K562 (cell line): Measurements from ENCODE around the gene TEX47. TPM values are rescaled to one million over a fixed set of nuclear protein-coding genes. Genes with fewer than 3 reads are reported as not detected.

ENCODE experiments used
- ATAC-seq: fragments of 200-7000 bp; cut with Tn5 transposase; 3 replicates; pipeline ENCODE4 v1.9.1; 2020; ENCODE audit warnings: moderate library complexity
- BruUV-seq: library from RNA; stranded (reverse); fragments of 400-500 nt; replicated peaks from 2 replicates; lab custom pipeline; 2021; lab: Mats Ljungman, UMichigan
- CTCF ChIA-PET: fragments of 300-600 bp; formaldehyde crosslinking; extraction: SDS; loops from one replicate; lab custom pipeline; 2021; ENCODE audit warnings: low intra/inter-chr PET ratio; lab: Yijun Ruan, JAX
- POLR2A ChIA-PET: fragments of 300-600, 350-650 bp; sonication (Branson Sonifier 250); formaldehyde crosslinking; extraction: SDS; loops from one replicate; lab custom pipeline; 2021; ENCODE audit warnings: antibody characterized with exemption, inconsistent platforms; lab: Yijun Ruan, JAX
- DNase-seq, 4 experiments: peaks; one replicate each; pipeline versions ENCODE4 v3.0.0 to v3.0.0-alpha.2; 2011 to 2018; ENCODE audit warnings: low spot score in 3 of 4, mixed read lengths in 3 of 4; ENCODE audit errors: extremely low read depth in 1 of 4
- FAIRE-seq: peaks from 2 replicates; lab custom pipeline; 2011; peaks lifted over from hg19 to GRCh38; lab: Jason Lieb, UNC
- H2AFZ ChIP-seq: 2 replicates; pipeline ENCODE4 v1.6.0; 2011; ENCODE audit warnings: low read depth, low read length, control low read depth, inconsistent platforms
- H3K27ac ChIP-seq: fragments of 200-600 bp; 3 replicates; pipeline ENCODE4 v1.8.0; 2011; ENCODE audit warnings: low read depth, mild to moderate bottlenecking, control low read depth, inconsistent platforms, low read length, moderate library complexity, mixed read lengths; ENCODE audit errors: extremely low read depth
- H3K27me3 ChIP-seq, 2 experiments: fragments of 300-600 bp in 1 of 2; 2 replicates in 1 of 2; 3 replicates in 1 of 2; pipeline versions ENCODE4 v1.6.0 to v1.8.0; 2011; ENCODE audit warnings: inconsistent platforms in 2 of 2, low read length in 2 of 2, mild to moderate bottlenecking in 1 of 2, mixed read lengths in 1 of 2, moderate library complexity in 1 of 2; ENCODE audit not compliant: control insufficient read depth in 2 of 2, insufficient read depth in 2 of 2
- H3K36me3 ChIP-seq: fragments of 300-600 bp; 3 replicates; pipeline ENCODE4 v1.8.0; 2011; ENCODE audit warnings: mild to moderate bottlenecking, low read length, inconsistent platforms; ENCODE audit not compliant: control insufficient read depth, insufficient read depth
- H3K4me1 ChIP-seq, 2 experiments: fragments of 200-600 bp in 1 of 2; replicated peaks in 1 of 2; 2 replicates in 1 of 2; 3 replicates in 1 of 2; pipeline versions ENCODE4 v1.5.1 to v1.8.0; 2011; ENCODE audit warnings: inconsistent platforms in 2 of 2, low read length in 2 of 2, mild to moderate bottlenecking in 1 of 2, mixed read lengths in 1 of 2, moderate library complexity in 1 of 2; ENCODE audit not compliant: control insufficient read depth in 2 of 2, insufficient read depth in 2 of 2
- H3K4me2 ChIP-seq: 2 replicates; pipeline ENCODE4 v1.6.1; 2011; ENCODE audit warnings: low read length, control low read depth, inconsistent platforms, mixed read lengths; ENCODE audit not compliant: insufficient read depth
- H3K4me3 ChIP-seq: fragments of 200-600 bp; sonication (generic), shearing (Covaris generic); 2 replicates; pipeline ENCODE4 v1.5.1; 2016; ENCODE audit warnings: control low read depth, inconsistent platforms
- H3K79me2 ChIP-seq: fragments of 200-600 bp; 3 replicates; pipeline ENCODE4 v1.8.0; 2011; ENCODE audit warnings: low read length, inconsistent platforms; ENCODE audit not compliant: control insufficient read depth, insufficient read depth
- H3K9ac ChIP-seq, 2 experiments: 2 replicates each; pipeline versions ENCODE4 v1.6.0 to v1.6.1; 2011; ENCODE audit warnings: low read depth in 2 of 2, low read length in 2 of 2, control low read depth in 1 of 2, inconsistent platforms in 1 of 2, mild to moderate bottlenecking in 1 of 2, mixed read lengths in 1 of 2; ENCODE audit not compliant: insufficient read depth in 1 of 2
- H3K9me1 ChIP-seq: one replicate; pipeline ENCODE4 v1.6.0; 2011; ENCODE audit warnings: inconsistent platforms, mild to moderate bottlenecking, low read length, moderate library complexity; ENCODE audit not compliant: control insufficient read depth, insufficient read depth
- H3K9me3 ChIP-seq: replicated peaks from 2 replicates; pipeline ENCODE4 v1.5.1; 2011; ENCODE audit warnings: low read depth, low read length, inconsistent platforms; ENCODE audit not compliant: control insufficient read depth, insufficient read depth
- H4K20me1 ChIP-seq: replicated peaks from 2 replicates; pipeline ENCODE4 v1.6.1; 2011; ENCODE audit warnings: low read length, inconsistent platforms, mixed read lengths; ENCODE audit not compliant: control insufficient read depth, insufficient read depth
- ATF7 ChIP-seq: fragments of 450-650 bp; IDR thresholded peaks from 2 replicates; pipeline ENCODE4 v1.7.1; 2014; ENCODE audit warnings: mild to moderate bottlenecking, moderate library complexity
- MBD2 ChIP-seq: sonication (generic); IDR thresholded peaks from 2 replicates; pipeline ENCODE4 v1.6.1; 2016; ENCODE audit warnings: low read depth, borderline replicate concordance
- NFIC ChIP-seq: fragments of 450-650 bp; IDR thresholded peaks from 2 replicates; pipeline ENCODE4 v1.6.1; 2017; ENCODE audit warnings: mild to moderate bottlenecking, inconsistent platforms
- PHF8 ChIP-seq: fragments of 200-600 bp; sonication (generic); IDR thresholded peaks from 2 replicates; pipeline ENCODE4 v1.6.1; 2012; ENCODE audit warnings: mixed run types, mild to moderate bottlenecking, inconsistent platforms, low read length, moderate library complexity, borderline replicate concordance
- SAP30 ChIP-seq: fragments of 200-600 bp; sonication (generic); IDR thresholded peaks from 2 replicates; pipeline ENCODE4 v1.6.1; 2012; ENCODE audit warnings: borderline replicate concordance, low read depth, mild to moderate bottlenecking, moderate library complexity, low read length, control low read depth, inconsistent platforms; ENCODE audit not compliant: insufficient read depth, poor library complexity, severe bottlenecking
- SIX5 ChIP-seq, 2 experiments: IDR thresholded peaks; 2 replicates each; pipeline ENCODE4 v1.6.1; 2011; ENCODE audit warnings: low read length in 2 of 2, borderline replicate concordance in 1 of 2, low read depth in 1 of 2, mild to moderate bottlenecking in 1 of 2, moderate library complexity in 1 of 2; ENCODE audit not compliant: insufficient read depth in 1 of 2
- TFAM ChIP-seq: fragments of 250-450 bp; sonication (Bioruptor Pico); conservative IDR thresholded peaks from 2 replicates; pipeline ENCODE4 v1.5.0; 2021; ENCODE audit warnings: mild to moderate bottlenecking, moderate library complexity
- ZEB2 ChIP-seq: fragments of 450-650 bp; IDR thresholded peaks from 2 replicates; pipeline ENCODE4 v1.6.1; 2016
- ZNF165 ChIP-seq: fragments of 250-450 bp; sonication (Bioruptor Pico); IDR thresholded peaks from 2 replicates; pipeline ENCODE4 v1.4.0; 2020; ENCODE audit warnings: borderline replicate concordance
- ZNF408 ChIP-seq: fragments of 250-450 bp; sonication (Bioruptor Pico); IDR thresholded peaks from 2 replicates; pipeline ENCODE4 v1.4.0; 2020; ENCODE audit warnings: low read depth, mild to moderate bottlenecking, moderate library complexity
- WGBS: fragments of 100-300 bp; shearing (Covaris generic); methylation state at CpG from one replicate; pipeline ENCODE4 v1.1.6; 2016; ENCODE audit warnings: low coverage, mixed read lengths; ENCODE audit not compliant: insufficient coverage; ENCODE audit errors: missing lambda C conversion rate; 5-methylcytosine and 5-hydroxymethylcytosine counted together
- in situ Hi-C: fragments of 300-500 bp; cut with MboI; formaldehyde crosslinking; loops from 4 replicates; pipeline ENCODE4 v1.15.0; 2018; ENCODE audit warnings: inconsistent platforms, mixed read lengths
- intact Hi-C: fragments of 100-400 bp; cut with micrococcal nuclease; formaldehyde crosslinking; loops from 2 replicates; pipeline ENCODE4 v1.14.2; 2022
- polyA plus RNA-seq, 8 experiments: library from polyadenylated mRNA; depleted of rRNA in 4 of 8; stranded (reverse) in 5 of 8; unstranded in 3 of 8; fragments of >200 nt; fragmentation: Nextera tagmentation in 2 of 8; fragmentation: Illumina TruSeq in 1 of 8; extraction: Ambion mirVana in 2 of 8; extraction: Trizol in 1 of 8; gene quantifications; 2 replicates each; pipeline versions ENCODE4 v1.2.1 to v1.2.3, GENCODE V29; 2011 to 2014; ENCODE audit warnings: inconsistent platforms in 1 of 8, missing spikeins in 1 of 8
- total RNA-seq, 7 experiments: library from RNA; depleted of rRNA in 6 of 7; stranded (reverse); fragments of >200 nt in 6 of 7; fragmentation: Illumina TruSeq in 2 of 7; extraction: Trizol in 2 of 7; gene quantifications; 2 replicates each; pipeline versions ENCODE4 v1.2.1 to v1.2.3, GENCODE V29; 2011 to 2021; ENCODE audit warnings: low replicate concordance in 1 of 7
- TF ChIP-seq, protein P1 (sequence below): fragments of 450-650 bp; formaldehyde crosslinking; IDR thresholded peaks from 2 replicates; pipeline ENCODE4 v1.4.0; 2020; ENCODE audit warnings: mild to moderate bottlenecking, moderate library complexity
- TF ChIP-seq, protein P2 (sequence below): sonication (generic); formaldehyde crosslinking; IDR thresholded peaks from 2 replicates; pipeline ENCODE4 v1.8.0; 2023; ENCODE audit warnings: mild to moderate bottlenecking, missing genetic modification reagents
- TF ChIP-seq, protein P3 (sequence below): sonication (generic); formaldehyde crosslinking; IDR thresholded peaks from 2 replicates; pipeline ENCODE4 v1.8.0; 2022; ENCODE audit warnings: missing genetic modification reagents, mild to moderate bottlenecking, moderate library complexity, borderline replicate concordance

Gene TEX47
- total and polyA plus RNA-seq, 9 of the 15 experiments (the other 6 are each of a cell fraction or from before 2014, with no cell fraction given): not detected

DNA sequence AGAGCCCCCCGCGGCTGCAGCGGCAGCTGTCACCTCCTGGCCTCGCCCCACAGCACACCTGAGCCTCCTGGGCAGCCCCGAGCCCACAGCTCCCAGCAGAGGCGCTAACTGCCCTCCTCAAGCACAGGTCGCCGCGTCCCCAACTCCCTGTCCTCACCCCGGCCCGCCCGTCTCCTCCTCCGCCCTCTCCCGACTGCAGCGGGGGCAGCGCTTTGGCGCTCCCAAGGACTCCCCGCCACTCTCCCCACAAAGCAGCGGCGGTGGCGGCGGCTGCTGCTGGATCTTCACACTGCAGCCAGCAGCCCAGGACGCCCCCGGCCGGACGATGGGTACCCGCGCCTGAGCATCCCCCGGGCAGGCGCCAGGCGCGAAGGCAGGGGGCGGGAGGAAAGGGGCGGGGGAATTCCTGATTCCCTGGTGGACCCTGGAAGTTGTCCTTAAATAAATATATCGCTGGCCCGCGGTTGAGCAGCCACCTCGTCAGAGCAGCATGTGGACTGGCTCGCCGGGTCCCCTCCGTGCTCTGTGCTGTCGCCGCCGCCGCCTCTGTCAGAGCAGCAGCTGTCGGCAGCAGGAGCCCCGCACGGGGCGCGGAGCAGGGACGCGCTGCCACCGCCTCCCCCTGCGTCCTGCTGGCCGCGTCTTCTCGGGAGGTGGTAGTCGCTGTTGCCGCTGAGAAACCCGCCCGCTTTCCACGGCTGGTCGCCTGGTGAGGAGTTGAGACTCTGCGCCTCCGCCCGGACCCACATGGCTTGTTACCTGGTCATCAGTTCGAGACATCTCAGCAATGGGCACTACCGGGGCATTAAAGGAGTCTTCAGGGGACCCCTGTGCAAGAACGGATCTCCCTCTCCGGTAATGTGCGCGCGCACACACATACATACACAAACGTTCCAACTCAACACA, 36.1 kb downstream of the TEX47 start, which contains the start of gene ZNF804B:
ZNF804B (plus strand) TSS at position 471 of the 906 bp plus-strand sequence; CDS start at position 748, 277 bp downstream.
- H3K27me3 ChIP-seq: no peaks in the 10 kb centered on the region
- no TSS peak for BruUV-seq
- CTCF ChIA-PET: no interaction called here
- in situ Hi-C loops: no loop called here
- H4K20me1 ChIP-seq: no peaks in the 10 kb centered on the region
- H2AFZ ChIP-seq: peak within 1 kb of the TSS; percentile 69
- H3K27ac ChIP-seq: no peak within 1 kb of the TSS
- H3K36me3 ChIP-seq: no peaks in the 10 kb centered on the region
- peaks cover 3 to 12% of the 10 kb centered on the region in 2 experiments; a peak in 4 of 5 replicates for H3K4me1 ChIP-seq
- POLR2A ChIA-PET: interaction anchor here (1.0 kb wide), 1 partner anchor 34 kb away, joined by 3 read pairs; no protein-coding TSS in a partner anchor
- H3K4me3 ChIP-seq: peak within 1 kb of the TSS; percentile 45
- no peaks in the 10 kb centered on the region for H3K9me1 ChIP-seq
- peak within 1 kb of the TSS in 1 of 2 experiments; percentile 91; a peak in 2 of 4 replicates for H3K9ac ChIP-seq
- ATAC-seq: peak; percentile 81
- H3K4me2 ChIP-seq: peak within 1 kb of the TSS; percentile 74
- WGBS: 3% methylated on average over 54 of the region's 74 CpGs
- intact Hi-C loops: no loop called here
- no peaks in the 10 kb centered on the region for H3K9me3 ChIP-seq
- no peaks in the 10 kb centered on the region for H3K79me2 ChIP-seq
- DNase-seq: peak in 2 of 4 experiments; percentile 45 to 52
- no peak for FAIRE-seq
- TF ChIP-seq, protein P1, sequence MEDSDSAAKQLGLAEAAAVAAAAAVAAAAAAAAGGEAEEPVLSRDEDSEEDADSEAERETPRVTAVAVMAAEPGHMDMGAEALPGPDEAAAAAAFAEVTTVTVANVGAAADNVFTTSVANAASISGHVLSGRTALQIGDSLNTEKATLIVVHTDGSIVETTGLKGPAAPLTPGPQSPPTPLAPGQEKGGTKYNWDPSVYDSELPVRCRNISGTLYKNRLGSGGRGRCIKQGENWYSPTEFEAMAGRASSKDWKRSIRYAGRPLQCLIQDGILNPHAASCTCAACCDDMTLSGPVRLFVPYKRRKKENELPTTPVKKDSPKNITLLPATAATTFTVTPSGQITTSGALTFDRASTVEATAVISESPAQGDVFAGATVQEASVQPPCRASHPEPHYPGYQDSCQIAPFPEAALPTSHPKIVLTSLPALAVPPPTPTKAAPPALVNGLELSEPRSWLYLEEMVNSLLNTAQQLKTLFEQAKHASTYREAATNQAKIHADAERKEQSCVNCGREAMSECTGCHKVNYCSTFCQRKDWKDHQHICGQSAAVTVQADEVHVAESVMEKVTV: 0 out of 2 replicates have a peak, but pooled peaks have one; percentile 11
- TF ChIP-seq PHF8: peak; percentile 28; the same call in 1 of the 2 replicates
- no peak for TF ChIP-seq MBD2
- TF ChIP-seq, protein P2, sequence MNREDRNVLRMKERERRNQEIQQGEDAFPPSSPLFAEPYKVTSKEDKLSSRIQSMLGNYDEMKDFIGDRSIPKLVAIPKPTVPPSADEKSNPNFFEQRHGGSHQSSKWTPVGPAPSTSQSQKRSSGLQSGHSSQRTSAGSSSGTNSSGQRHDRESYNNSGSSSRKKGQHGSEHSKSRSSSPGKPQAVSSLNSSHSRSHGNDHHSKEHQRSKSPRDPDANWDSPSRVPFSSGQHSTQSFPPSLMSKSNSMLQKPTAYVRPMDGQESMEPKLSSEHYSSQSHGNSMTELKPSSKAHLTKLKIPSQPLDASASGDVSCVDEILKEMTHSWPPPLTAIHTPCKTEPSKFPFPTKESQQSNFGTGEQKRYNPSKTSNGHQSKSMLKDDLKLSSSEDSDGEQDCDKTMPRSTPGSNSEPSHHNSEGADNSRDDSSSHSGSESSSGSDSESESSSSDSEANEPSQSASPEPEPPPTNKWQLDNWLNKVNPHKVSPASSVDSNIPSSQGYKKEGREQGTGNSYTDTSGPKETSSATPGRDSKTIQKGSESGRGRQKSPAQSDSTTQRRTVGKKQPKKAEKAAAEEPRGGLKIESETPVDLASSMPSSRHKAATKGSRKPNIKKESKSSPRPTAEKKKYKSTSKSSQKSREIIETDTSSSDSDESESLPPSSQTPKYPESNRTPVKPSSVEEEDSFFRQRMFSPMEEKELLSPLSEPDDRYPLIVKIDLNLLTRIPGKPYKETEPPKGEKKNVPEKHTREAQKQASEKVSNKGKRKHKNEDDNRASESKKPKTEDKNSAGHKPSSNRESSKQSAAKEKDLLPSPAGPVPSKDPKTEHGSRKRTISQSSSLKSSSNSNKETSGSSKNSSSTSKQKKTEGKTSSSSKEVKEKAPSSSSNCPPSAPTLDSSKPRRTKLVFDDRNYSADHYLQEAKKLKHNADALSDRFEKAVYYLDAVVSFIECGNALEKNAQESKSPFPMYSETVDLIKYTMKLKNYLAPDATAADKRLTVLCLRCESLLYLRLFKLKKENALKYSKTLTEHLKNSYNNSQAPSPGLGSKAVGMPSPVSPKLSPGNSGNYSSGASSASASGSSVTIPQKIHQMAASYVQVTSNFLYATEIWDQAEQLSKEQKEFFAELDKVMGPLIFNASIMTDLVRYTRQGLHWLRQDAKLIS (CRISPR knock-in tag): no peak
- 0 out of 2 replicates have a peak, but pooled peaks have one; percentile 4 for TF ChIP-seq NFIC
- no peak; the same call in 1 of the 2 replicates for TF ChIP-seq ZEB2
- no peak for TF ChIP-seq ZNF165 (CRISPR knock-in tag)
- no peak for TF ChIP-seq ATF7
- no peak for TF ChIP-seq ZNF408 (CRISPR knock-in tag)
- no peak for TF ChIP-seq SIX5 (IDR thresholded peaks at IDR 0.05; ENCODE audit: borderline replicate concordance in 1 of 2, insufficient read depth in 1 of 2, low read depth in 1 of 2, low read length in 2 of 2)
- TF ChIP-seq SAP30: peak; percentile 26
- TF ChIP-seq, protein P3, sequence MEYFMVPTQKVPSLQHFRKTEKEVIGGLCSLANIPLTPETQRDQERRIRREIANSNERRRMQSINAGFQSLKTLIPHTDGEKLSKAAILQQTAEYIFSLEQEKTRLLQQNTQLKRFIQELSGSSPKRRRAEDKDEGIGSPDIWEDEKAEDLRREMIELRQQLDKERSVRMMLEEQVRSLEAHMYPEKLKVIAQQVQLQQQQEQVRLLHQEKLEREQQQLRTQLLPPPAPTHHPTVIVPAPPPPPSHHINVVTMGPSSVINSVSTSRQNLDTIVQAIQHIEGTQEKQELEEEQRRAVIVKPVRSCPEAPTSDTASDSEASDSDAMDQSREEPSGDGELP: 0 out of 2 replicates have a peak, but pooled peaks have one; percentile 28
- no peak for TF ChIP-seq TFAM
